ENCODE data around the gene EPYC.

Gene EPYC

GRCh38 chr12:90954428-90954827, 50.3 kb downstream of the EPYC start:
- no peak for DNase-seq (ENCODE audit: low spot score)

GRCh38 chr12:90953956-90954421, 50.8 kb downstream of the EPYC start:
- DNase-seq (ENCODE audit: low spot score) = no peak

- DNase-seq (ENCODE audit: low spot score) = no peak
Observed at GRCh38 chr12:90951432-90952105, 53.2 kb downstream of the EPYC start.

DNA sequence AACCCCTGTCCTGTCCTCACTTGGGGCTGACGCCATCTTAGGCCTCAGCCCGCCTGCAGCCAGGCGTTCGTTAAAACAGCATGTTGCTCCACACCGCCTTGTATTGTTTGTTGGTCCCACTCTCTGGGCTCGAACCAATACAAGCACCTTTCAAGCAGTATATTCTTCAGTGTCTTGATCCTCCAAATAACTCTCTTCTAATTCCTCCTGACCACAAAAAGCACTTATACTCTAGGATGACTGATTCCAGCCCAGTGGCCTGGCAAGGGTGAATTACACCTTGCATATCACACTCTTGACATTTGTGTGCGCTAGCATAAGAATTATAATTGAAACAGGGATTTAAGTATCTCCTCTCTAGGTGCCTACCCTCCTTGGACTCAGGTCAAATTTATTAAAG, 56.9 kb downstream of the EPYC start:
- no peak for DNase-seq (ENCODE audit: low spot score)

DNA sequence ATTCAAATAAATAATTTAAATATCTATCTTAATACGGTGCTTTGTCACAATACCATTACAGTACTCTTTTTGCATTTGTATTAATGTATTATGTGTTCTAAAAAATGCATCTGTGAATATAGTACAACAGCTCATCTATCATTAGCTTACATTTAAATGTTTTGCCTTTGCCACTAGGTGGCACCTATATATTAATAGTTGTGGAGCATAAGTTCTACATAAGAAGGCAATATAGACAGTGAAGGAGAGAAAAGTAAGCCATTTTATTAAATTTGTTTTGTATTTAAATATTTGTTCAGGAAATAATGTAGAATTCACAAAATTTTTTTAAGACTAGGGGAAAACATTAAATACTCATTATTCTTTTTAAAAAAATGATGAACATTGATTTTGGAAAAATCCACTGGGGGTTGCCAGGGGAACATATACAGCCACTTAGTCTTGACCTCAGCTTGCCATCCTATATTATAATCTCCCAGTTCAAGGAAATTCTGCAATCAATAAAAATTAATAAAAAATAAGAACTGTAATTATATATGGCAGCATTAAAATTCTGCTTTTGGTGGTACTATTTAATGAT, 59.6 kb downstream of the EPYC start:
- DNase-seq (ENCODE audit: low spot score) = no peak

GRCh38 chr12:90943255-90943654, 61.5 kb downstream of the EPYC start:
- DNase-seq (ENCODE audit: low spot score) = no peak

GRCh38 chr12:90940872-90941499, 63.8 kb downstream of the EPYC start:
- peak; percentile 32 for DNase-seq (ENCODE audit: low spot score)

DNA sequence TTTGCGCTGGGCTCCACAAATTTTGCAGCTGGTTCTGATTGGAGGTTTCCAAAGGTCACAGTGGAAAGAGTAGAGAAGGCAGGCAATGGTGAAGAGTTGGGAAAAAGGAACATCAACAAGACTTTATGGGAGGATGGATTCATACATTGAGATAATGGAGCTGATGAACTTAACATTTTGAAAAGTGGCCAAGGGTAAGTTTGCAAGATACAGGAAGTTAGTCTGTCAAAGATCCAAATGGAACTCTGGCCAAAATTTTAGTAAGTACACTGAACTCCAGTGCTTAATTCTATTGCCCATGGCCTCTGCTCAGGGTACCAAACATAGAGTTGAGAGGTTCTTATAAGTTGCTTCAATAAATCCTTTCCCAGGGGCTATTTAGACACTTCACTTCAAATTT, 65.4 kb downstream of the EPYC start:
- DNase-seq (ENCODE audit: low spot score) = no peak

DNA sequence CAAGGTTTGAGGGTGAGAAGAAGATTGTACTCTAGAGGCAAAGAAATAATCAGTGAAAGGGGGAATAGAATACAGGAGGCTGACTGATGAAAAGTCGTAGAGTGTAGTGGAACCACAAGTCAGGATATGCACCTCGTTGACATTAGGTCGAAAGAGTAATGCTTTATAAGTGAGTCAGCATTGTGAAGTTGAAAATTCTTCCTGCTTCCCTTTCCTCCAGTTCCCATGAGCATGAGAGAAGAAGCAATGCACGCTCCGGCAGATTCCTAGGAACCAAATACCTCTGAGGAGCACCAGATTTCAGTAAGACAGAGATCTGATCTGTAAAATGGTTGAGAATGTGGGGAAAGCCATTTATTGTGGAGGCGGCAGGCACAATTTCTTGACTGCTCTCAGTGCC, 66.3 kb downstream of the EPYC start:
- DNase-seq (ENCODE audit: low spot score) = peak; percentile 20

DNA sequence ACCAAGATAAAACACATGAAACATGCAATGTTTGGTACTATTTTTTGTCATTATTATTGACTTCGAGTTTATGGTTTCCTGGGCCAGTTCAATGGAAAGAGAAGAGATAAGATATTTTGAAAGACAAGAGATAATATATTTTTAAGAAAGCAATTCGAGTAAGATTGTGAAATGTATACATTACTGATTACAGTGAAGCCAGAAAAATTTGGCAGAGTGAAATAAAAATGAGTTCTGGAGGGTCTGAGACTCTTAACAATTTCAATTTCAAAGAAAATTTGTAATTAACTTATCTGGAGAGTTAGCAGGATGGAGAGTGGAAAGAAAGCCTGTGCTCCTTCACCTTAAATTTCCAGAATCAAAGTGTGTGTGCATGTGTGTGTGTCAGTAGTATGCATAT, 67.1 kb downstream of the EPYC start:
- DNase-seq (ENCODE audit: low spot score) = no peak

DNA sequence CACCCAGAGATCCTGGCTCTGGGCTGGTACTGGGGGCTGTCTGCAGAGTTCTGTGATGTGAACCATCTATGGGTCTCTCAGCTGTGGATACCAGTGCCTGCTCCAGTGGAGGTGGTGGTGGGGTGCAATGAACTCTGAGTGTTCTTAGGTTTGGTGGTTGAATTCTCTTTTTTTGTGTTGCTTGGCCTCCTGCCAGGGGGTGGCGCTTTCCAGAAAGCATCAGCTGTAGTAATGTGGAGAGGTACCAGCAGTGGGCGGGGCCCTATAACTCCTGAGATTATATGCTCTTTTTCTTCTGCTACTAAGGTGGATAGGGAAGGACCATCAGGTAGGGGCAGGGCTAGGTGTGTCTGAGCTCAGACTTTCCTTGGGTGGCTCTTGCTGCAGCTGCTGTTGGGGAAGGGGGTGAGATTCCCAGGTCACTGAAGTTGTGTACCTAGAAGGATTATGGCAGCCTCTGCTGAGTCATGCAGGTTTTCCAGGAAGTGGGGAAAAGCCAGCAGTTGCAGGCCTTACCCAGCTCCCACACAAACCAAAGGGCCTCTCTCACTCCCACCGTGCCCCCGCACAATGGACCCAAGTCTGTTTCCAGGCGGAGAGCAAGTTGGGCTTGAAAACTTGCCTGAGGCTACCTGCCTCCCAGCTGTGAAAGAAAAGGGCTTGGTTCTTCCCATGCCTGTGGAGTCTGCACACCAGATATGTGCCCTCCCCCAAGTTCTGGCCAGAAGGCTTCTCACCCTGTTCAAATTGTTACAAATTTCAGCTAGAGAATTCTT, 68.4 kb downstream of the EPYC start:
- no peak for DNase-seq (ENCODE audit: low spot score)

DNA sequence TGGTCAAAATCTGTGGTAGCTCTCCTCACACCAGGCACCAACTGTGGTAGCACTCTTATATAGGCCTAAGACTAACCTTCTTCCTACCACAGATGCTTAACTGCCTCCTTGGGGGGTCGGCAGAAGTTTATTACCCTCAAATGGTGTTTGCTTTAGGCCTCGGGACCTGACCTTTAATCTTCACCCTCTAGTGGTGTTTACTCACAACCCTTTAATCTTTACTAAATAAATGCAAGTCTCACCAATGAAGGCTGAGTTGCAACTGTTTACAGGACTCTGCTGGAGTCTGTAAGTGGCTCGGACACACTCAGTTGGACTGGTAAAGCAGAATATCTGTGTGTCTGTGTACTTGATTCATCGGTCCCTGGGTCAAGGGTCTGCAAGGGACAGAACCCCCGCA, 79.2 kb downstream of the EPYC start:
- no peak for DNase-seq (ENCODE audit: low spot score)

DNA sequence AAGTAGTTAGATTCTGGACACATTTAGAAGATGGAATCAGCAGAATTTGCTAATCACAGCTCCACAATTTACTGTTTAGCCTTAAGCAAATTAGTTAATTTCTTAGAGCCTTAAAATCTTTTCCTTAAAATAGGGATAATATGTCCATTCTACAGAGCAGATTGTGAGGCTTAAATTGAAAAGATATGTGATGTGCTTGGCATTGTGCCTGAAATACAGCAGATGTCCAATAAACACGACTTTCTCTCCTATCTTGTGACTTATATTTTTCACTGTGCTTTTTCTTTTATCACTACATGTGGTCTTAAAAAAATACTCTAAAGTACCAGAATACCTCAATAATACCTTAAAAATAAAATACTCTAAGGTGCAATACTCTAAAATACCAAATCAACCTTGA, 80.4 kb downstream of the EPYC start:
- no peak for DNase-seq (ENCODE audit: low spot score)

- no peak for DNase-seq (ENCODE audit: low spot score)
Observed at GRCh38 chr12:90922145-90922627, 82.6 kb downstream of the EPYC start.

DNA sequence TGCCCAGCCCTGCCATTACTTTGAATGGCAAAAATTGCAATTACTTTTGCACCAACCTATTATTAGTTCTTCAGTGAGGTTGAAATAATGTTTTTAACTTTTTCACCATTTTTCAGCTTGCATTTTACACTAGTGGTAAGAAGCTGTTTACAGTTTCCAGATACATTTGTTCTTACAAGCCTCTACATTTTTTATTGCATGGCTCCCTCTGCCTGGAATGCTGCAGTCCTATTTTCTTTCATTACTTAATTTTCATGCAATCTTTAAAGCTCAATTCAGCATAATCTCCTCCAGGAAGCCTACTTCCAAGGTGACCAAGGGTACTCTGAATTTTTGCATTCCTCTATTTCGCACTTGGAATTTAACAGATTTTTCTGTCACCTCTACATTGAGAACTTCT, 83.2 kb downstream of the EPYC start:
- no peak for DNase-seq (ENCODE audit: low spot score)

DNA sequence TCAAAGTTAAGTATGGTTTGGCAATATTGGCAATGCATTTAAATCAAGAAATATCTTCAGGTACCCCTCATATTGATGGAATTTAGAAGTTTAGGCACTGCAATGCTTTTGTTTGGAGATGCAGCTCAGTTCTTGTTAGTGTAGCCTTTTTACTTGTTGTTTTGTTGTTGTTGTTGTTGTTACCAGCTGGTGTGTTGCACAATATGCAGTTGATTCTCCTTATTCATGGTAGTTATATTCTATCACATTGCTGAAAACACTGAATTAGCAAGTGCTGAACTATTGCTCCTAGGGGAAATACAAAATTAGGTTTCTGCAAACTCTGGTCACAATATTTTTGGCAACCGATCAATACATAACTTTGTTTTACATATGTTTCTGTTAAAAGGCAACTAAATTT, 84.5 kb downstream of the EPYC start:
- DNase-seq (ENCODE audit: low spot score) = no peak

DNA sequence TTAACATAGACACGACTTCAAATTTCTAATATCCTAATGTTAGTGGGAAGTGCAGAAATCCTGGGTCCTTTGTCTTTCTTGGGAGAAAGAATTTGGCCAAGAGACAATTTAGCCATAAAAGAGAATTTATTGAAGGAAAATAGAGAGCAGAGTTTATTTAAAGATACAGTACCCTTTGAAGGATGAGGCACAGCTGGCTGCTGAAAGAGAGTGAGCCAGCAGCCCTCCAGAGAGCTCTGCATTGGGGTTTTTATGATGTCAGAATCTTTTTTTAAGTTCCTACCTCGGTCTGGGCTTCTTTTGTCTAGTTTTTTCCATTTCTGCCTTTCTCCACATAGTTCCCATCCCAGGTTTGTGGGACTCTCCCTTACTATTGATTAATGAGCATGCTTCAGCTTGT, 87.3 kb downstream of the EPYC start:
- no peak for DNase-seq (ENCODE audit: low spot score)

DNA sequence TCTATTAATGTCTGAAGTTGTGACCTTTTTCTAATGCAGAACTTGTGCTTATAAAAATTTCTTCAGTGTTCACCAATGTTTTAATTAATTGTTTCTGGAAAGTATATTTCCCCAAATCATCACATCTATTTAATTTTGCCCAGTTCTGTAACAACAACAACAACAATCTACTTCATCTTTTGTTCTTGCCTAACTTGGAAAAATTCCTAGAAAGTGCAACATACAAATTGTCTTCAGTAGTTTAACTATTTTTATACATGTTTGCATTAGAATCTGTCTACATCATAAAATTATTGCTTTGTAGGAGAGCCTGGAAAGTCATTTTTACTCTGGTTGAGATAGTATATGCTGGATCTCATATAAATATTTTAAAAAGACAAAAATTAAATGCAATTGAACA, 88.3 kb downstream of the EPYC start:
- DNase-seq (ENCODE audit: low spot score) = no peak

DNA sequence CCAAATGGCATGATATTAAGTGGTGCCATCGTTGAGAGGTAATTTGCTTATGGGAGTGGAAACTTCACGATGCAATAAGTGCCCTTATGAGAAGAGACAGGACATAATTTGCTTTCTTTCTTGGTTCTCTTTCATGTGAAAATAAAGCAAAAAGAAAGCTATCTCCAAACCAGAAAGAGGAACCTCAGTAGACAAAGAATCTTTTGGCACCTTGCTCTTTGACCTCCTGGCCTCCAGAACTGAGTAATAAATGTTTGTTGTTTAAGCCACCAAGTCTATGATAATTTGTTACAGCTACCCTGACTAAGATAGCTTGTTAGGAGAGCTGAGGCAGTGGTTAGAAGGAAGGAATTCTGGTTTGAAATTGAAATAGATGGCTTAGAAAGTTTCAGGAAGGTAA, 89.4 kb downstream of the EPYC start:
- DNase-seq (ENCODE audit: low spot score) = no peak
